NCI-H460 (cell line): ENCODE measurements around the gene DAB1. TPM values are rescaled to one million over a fixed set of nuclear protein-coding genes. Genes with fewer than 3 reads are reported as not detected.

Source experiments
- DNase-seq: peaks from one replicate; pipeline ENCODE4 v3.0.0-alpha.2; 2016; ENCODE audit warnings: low read depth; ENCODE audit errors: extremely low read depth
- total RNA-seq: library from RNA; depleted of rRNA; stranded (reverse); fragments of >200 nt; shearing (Covaris generic); gene quantifications from 2 replicates; pipeline ENCODE4 v1.2.3, GENCODE V29; 2014

DAB1 gene
- total RNA-seq, 1 experiment from 2014 or later = 0.45 TPM

DNA sequence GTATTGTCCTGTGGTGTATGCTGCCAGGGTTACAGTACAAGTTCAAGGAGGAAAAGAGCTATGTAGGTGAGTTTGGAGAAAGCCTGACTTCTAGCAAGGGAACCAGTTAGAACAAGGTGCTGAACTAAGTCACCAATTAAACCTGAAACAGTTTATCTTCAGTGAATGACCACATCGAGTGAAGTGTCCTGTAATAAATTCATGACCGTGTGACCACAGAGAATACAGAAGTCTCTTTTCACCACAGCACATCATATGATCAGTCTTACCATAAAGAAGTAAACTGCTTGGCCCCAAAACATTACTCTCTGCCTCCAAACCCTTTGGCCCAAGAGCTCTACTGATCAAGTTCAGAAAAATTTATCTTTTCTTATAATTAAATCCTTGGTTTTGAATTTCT is 141.4 kb downstream of the DAB1 start:
- DNase-seq = no peak

DNA sequence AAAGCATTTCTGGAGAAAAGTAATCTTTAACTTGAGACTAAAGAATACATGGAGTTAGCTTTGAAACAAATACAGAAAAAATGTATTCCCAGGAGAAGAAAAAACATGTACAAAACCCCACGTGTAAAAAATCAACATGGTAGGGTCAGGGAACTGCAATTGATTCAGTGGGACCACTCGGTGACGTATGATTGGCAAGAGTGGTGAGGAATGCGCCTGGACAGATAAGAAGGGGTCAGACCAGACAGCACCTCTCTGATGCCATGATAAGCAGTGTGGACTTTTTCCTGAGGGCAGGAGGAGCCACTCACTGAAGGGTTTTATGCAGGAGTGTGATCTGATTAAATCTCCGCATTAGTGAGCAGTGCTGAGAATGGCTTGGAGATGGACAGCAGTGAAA is 142.5 kb downstream of the DAB1 start:
- no peak for DNase-seq

DNA sequence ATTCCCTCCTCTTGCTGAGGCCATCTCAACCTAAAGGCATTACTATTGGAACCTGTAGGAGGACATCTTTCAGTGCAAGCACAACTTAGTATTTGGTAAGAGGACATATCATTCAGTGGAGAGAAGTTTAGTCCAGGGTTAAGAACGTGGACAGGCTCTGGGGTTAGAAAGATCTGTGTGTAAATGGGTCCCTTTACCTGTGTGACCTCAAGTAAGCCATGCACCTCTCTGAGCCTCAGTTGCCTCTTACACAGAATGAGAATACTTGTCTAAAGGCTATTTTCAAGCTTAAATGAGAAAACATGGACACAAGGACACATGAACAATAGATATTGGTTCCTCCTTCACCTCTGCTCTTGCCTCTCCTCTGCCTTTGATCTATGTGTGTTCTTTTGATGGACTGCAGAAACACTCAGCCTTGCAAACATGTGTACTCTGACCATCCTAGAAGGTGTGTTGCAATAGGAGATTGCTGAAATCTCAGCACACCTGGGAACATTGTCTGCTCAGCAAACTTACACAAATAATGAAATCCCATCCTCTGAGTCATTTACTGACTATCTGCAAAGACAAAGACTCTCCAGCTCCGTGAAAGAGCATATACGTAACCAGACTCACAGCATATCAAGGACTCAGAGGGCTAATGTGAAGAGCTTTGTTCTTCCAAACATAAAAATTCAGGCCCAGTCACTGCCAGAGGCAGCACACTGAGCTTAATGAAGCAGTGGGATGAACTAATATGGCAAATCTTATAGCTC is 143.8 kb downstream of the DAB1 start:
- no peak for DNase-seq

DNA sequence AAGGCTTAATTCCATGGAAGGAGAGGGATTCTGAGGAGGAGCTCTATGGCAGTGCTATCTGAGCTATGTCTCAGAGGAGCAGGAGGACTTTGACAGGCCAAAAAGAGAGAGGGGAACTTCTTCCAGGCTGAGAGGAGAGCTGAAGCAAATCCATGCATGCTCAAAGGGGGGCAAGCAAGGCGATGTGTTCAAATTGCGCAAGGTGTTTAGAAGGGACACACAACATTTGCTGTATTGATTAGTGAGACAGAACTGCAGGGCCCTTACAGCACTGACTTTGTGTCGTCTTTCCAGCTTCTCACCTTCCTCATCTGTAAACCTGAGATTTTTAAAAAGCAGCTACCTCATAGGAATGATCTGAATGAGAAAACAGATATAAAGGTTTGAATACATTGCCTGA is 145.3 kb downstream of the DAB1 start:
- no peak for DNase-seq

DNA sequence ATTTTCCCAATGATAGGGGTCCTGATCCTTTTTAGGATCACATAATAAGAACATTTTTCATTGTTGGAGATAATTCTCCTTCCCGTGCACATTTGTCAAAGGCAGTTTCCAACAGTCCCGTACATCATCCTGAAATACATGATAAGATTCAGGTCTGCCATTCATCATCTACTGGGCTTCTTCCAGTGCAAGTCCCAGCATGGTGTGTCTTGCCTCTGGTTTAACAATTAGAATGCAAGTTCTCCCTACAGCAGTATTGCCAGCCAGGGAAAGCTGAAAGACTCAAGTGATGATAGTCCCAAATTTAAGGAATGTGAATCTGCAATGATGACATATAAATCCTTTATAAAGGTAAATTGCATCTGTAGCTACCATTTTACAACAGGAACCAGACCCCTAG is 146.2 kb downstream of the DAB1 start:
- no peak for DNase-seq

DNA sequence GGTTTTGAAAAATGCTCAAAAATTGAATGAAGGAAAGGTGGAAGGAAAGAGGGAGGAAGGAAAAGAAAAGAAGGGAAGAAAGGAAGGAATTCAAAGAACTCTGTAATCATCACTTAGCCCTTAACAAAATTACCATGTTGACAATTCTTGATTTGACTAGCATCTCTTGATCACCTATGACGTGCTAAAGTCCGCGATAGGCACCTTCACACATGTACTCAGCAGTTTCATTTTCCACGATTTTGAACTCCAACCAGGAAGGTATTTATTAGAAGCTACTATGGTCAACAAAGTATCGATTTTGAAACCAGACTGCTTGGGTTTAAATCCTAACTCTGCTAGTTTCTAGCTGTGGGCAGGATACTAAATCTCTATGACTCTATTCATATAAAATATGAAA is 146.9 kb downstream of the DAB1 start:
- DNase-seq = no peak

DNA sequence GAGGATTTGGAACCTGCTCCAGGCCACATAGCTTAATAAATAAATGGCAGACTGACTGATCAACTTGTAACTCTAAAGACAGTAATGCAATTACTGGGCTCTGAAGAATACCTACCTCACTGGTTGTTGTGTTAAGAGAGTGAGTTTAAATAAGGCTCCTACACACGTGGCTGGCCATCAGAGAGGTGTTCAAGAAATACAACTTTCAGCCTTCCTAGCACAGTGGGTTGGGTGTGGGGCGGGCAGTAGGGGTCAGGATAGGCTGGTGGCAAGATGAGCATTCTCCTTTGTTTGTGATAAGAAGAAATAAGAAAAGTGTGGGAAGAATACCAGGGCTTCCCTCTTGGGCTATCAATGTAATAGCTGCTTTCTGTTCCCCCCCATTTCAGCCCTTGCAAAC is 151.3 kb downstream of the DAB1 start:
- DNase-seq = no peak

DNA sequence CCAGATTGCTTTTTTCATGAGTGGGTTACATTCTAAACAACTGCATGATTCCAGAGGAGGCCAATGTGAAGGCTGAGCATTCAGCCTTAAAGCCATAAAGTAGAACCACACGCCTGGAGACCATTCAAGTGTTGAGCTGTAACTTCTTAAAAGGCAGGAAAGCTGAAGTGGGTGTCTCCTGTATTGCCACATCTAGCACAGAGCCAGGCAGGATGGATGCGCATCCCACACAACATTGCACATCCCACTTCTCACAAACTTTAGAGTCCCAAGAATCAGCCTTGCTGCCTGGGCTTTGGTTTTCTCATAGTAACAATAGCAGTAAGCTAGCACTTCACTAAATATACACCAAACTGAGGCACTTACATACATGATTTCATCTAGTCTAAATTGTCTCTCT is 151.7 kb downstream of the DAB1 start:
- no peak for DNase-seq

DNA sequence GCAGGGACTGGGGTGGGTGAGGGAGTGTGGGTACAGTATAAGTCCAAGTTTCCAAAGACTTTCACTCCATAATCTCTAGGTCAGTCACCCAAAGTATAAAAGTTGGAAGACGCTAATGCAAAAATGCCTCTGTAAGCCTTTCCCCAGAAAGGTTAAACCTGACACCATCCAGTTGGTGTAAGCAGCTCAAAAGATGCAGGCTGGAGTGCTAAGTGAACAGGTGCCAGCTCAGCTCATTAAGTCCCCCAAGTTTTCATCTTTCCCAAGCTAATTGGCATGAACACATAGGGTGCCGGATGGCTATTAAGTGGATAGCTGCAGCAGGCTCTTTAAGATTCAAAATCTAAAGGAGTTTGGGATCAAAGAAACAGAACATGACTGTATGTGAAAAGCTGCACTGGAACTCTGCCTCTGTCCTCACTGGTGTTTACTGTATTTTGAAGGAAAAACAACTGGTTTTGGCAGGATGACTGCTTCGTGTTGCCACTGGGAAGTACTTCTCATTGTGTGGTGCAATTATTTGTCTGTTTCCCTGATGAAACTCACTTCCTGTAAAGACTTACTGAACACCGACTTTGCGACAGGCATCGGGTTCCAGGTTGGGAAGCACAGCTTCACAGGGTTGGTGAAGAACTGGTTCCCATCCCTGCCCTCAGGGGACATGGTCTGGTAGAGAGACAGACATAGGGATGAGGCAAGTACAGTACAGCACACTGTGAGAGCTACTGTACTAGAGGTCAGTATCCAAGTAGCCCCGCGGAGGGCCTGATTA is 152.7 kb downstream of the DAB1 start:
- no peak for DNase-seq

DNA sequence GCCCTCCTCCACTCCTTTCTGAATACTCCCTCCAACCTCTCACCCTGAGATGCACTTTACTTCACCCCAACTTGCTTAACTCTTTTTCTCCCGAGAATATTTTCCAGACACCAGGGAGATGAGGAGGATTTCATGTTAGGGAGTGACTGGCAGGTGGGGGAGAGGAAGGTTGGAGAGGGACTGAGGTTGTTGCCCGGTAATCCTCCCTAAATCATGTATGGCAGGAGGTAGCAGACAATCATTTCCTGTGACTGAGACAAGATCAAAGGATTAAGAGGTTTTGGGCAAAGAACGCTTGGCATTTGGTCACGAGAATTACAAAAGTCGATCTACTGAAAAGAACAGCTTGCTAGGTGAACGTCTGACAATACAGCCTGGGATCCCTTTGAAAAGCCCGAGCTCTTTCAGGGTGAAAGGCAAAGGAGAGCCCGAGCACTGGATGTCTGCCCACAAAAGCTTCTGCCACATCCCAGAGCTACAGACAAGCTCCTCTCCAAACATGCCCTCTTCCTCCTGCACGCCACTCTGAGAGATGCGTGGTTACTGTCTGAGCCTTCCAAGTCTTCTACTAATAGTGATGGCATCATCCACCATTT is 154.1 kb downstream of the DAB1 start:
- DNase-seq = no peak

DNA sequence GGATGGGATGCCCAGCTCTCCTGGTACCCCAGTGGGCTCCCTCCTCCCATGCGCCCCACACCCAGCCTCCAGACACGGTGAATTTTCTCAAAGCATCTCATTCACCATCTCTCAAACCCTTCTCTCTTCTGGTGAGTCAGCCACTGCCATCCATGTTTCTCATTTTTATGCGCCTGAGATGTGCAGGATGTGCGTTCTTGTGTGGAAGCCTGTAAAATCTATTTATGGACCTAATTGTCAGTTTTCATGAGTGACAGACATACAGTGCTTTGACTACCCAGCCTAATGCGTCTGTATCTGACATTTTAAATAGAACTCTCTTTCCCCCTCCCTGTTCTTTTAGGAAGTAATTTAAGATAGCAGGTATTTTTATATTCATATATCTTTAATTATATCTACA is 158.8 kb downstream of the DAB1 start:
- no peak for DNase-seq

DNA sequence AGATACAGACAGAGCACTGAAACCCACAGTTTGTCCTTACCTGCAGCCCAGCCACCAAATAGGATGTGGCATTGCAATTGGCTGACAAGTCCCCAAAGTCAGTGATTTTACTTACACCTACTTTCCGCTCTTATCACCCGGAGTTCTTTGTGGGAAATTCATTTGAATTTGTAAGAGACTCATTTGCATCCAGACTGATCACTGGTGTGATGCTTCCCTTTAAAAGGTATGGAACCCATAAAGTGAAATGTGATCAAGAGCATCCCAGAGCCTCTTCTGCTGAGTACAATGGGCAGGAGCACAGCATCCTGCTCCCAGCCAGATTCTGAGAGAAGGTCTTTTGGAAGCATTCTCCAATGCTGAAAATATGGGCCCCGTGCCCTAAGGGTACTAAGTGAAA is 161.4 kb downstream of the DAB1 start:
- DNase-seq = no peak

DNA sequence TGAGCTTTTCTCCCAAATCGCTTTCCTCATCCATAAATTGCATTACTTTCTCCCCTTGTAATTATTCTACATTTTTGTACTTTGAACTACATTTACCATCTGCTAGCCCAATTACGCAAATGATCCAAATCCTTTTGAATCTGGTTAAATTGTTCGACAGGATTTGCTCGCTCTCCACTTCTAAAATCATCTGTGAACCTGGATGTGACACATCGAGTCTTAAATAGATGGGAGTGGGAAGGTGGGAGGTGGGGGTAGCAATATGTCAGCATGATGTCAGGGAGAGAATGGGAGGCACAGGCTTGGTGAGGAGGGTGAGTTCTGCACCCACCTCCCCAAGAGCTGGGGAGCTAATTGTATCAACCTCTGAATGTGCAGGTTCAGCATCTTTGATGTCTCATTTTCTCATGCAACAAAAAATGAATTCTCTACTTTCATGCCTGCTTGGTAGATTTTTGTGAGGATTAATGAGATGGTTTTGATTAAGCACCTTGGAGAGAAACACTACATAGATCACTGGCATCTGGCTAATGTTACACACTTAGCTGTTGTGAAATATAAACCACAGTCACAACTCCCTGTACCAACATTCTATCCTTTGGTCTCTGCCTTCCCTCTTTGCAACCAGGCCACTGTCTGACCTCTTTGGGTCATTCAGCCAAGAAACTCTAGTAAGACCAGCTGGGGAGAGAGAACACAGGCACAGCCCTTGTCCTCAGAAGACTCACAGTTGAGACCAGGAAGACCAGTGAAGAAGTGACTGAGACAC is 165.1 kb downstream of the DAB1 start:
- no peak for DNase-seq

DNA sequence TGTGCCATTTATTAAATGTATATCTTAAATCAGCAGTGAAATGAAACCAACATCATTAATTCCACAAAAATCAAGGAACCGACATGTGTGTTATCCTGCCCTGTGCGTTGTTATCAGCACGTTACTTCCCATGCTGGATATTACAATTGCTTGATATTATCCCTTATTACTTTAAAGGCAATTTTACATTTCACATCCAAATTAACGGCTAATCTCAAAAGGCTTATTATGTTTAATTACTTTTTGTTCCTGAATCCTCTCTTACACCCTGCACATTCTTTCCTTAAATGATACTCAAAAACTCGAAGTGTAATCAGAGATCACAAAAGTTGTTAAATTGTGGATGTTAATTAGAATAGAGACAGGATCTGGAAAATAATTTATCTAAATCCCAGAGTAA is 167.9 kb downstream of the DAB1 start:
- DNase-seq = no peak

DNA sequence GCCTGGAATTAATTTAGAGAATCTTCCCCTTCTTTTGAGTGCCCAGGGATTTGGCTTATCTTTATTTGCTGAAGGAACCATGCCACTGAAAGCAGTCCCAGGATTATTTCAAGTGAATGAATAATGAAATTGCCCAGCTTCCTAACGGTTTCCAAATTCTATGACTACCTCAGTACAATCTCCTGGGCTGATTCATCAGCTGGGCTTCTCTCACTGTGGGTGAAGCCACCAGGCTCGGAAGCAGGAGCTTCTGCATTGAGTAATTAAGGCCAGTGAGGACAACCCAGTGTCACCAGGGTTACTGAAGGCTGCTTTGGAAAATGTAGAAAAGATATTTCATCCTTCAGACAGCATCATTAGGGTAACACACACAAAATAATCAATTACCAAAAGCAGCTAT is 169.8 kb downstream of the DAB1 start:
- no peak for DNase-seq

DNA sequence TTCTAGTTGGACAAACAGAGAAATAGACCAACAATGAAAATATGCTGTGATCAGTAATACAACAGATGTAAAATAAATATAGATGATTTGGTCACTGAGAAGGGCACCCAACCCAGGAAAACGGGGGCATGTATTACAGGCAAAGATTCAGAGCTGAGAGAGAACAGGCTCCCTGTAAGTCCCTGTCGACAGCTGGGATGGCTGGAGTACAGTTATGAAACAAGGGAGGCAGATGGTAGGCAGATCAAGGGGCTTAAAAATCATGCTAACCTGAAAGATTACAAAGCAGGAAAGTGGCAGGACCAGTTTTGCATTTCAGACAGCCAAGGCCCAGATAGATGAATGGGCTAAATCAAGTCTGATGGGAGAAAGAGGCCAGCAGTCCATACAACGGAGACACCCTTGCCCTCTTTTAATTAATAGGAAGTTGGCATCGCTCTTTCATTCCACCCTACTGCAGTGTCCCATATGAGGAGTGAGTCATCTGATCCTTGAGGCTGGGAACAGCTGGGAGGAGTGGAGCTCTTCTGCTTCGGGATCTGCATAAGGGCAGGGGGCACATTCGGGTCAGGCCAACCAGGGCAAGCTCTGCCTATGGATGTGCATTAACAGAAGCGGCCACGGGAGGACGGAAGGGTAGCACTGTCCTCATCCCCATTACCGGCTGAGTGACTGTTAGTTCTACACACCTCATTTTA is 171.1 kb downstream of the DAB1 start:
- no peak for DNase-seq

DNA sequence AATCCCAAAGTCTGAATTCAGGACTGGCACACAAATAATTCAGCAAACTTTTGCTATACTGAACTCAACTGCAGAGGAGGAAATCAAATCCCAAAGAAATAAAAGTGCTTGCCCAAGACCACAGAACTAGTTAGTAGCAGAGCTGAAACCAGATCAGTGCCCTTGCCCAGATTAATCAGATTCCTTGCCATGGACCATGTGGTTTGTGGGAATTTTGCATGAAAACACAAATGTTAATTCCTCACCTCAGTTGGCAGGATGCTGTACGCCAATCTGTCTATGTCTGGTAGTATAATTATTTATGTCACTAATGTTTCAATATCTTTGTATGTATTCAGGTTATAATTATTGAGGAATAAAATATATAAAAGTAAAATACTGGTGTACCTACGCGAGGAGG is 173.8 kb downstream of the DAB1 start:
- no peak for DNase-seq

DNA sequence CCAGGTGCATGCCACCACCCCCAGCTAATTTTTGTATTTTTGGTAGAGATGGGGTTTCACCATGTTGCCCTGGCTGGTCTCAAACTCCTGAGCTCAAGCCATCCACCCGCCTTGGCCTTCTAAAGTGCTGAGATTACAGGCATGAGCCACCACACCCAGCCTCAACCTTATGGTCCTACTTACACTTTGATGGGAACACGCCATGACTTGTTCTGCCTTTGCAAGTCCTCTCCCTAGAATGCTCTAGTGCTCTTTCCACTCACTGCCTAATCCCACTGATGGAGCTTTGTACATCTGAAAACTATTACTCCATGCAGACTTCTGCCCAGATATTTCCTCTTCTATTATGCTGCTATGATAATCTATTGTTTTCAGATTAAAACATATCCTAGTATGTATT is 174.3 kb downstream of the DAB1 start:
- DNase-seq = no peak

DNA sequence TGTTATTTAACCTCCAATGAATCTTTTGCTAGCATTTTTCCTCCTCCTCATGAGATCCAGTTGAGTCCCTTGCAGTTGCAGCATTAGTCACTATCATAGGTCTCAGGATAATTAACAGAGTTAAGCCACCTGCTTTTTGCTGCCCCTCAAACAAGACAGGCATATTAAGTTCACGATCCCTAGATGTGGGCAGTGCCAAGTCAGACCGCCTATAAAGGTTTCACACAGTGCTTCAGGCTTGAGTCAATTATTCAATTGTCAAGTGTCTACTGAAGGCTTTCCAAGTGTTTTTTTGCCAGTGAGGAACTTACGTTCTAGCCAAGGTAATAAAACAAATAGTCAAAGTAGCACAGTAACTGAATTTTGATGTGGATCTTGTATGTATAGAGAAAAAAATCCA is 175.0 kb downstream of the DAB1 start:
- DNase-seq = no peak

DNA sequence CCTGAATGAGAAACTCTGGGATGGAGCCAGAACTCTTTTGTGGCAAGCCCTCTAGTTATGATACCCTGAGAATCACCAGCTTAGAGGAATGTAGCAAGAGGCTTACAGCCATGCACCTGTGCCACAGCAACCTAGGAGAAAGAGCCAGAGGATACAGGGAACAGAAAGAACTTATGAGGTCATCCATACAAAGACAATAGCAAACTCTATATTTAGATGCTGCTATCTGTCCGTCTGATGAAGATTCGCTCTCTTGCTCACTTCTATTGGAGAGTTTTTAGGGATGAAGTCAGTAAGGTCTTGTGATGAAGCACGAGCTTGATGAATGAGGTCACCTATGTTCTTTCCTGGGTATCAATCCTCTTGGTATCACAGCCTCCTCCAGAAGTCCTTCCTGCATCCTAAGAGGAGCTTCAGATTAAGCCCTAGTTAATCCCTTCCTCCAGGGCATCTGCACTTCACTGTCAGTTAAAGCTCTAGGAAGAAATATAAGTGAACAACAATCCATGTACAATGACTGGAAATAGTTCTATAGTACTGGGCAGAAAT is 185.6 kb downstream of the DAB1 start:
- DNase-seq = no peak
